ENCODE data around the gene AGBL4.

The AGBL4 gene

DNA sequence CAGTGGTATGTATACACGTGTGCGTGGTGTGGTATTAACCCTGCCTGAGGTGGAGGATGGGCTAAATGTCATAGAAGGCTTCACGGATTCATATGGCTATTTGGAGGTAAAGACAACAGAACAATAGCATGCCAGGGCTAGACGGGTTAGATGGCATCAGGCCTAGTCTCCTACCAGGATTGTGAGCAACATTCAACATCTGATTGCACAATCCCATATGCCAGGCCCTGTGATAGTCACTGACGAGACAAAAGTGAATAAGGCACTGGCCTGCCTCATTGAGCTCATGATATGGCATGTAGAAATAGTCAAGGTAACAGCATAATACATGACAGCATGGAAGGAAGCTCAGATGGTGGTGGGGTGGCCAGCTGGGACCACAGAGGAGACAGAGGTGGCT, 1079.9 kb downstream of the AGBL4 start:
- DNase-seq (ENCODE audit: low spot score): no peak

DNA sequence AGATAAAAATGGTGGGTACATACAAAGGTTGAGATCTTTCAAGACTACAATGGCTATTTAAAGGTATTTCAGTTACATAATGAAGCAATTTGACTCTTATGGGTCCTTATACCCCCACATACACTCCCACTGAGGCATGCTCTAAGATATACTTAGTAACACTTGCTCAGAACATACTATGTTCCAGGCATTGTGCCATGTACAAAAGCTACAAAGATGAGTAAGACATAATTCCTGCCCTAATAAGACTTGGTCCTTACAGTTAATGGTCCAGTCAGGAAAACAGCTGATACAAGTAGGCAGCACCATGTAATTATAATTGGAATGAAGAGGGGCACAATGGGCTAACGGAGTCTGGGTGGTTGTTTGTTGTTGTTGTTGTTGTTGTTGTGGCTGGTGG, 1080.4 kb downstream of the AGBL4 start:
- DNase-seq (ENCODE audit: low spot score): no peak

DNA sequence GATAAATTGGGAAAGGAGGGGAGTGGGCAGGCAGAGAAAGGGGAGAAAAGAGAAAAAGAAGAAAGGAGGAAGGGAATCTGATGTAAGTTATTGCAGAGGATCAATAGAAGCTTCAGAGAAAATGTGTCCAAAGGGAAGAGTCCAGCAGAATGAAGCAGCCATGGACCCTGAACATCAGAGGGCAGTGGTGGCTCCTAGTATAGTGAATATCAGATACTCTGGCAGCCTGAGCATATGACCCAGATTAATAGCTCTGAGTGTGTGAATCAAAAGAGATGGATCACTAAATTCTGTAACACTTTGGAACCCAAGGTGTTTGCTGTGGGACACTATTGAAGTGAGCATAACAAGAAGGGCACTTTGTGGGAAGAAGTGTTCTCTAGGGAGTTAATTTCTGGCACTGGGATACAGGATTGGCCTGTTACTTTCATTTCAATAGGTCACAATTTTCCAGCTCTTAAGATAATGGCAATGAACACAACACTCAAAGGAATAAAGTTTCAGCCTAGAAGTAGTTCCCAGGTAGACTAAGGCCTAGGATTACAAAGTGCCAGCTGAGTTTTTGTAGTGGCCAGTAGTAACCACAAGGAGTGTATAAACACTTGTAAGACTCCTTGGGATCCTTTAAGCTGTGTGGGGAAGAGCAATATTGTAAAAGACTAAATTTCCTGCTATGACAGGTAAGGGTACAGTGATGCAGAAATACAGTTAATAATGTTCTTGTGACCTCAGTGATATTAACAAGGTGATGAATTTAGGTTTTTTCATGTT, 1082.6 kb downstream of the AGBL4 start:
- DNase-seq (ENCODE audit: low spot score): no peak

DNA sequence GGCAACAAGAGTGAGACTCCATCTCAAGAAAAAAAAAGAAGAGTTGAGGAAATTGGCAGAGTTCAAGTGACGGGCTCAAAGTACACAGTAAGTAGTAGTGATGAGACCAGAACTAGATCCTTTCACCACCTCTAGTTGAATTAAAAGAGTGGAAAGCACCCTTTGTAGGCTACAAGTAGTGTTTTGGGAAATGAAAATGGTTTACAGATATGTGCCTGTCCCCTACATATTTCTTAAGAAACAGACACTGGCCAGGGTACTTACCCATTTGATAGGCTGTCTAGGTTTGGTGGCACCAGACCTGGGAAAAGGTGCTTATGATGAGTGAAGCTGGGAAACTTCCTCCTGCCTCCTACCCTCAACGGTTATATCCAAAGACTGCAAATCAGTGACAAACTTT, 1083.4 kb downstream of the AGBL4 start:
- DNase-seq (ENCODE audit: low spot score): no peak

DNA sequence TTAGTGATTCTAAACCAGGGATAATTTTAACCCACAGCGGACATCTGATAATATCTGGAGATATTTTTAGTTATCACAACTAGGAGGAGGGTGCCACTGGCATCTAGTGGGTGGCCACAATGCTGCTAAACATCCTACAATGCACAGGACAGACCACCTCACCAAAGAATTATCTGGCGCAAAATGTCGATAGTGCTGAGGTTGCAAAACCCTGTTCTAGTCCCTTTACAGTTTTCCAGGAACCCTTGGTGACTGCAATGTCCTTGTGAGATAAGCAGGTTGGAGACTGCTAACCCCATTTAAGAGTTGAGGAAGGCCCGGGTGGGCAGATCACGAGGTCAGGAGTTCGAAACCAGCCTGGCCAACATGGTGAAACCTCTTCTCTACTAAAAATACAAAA, 1083.9 kb downstream of the AGBL4 start:
- DNase-seq (ENCODE audit: low spot score): no peak

DNA sequence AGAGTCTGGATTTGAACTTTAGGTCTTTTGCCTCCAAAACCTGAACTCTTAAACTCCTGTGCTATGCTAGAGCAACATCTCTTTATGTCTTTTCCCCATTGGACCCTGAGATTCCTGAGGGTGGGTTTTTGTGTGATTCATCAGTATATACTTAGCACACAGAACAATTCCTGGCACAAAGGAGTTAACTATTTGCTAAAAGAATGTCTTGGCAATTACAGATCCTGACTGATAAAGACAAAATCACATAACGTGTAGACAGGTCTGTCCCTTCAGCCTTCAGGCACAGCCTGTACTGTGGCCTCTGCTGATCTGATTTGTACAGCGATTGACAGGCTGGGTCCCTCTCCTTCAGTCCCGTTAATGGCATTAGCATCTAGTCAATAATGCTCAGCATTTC, 1084.7 kb downstream of the AGBL4 start:
- DNase-seq (ENCODE audit: low spot score): peak; percentile 39

DNA sequence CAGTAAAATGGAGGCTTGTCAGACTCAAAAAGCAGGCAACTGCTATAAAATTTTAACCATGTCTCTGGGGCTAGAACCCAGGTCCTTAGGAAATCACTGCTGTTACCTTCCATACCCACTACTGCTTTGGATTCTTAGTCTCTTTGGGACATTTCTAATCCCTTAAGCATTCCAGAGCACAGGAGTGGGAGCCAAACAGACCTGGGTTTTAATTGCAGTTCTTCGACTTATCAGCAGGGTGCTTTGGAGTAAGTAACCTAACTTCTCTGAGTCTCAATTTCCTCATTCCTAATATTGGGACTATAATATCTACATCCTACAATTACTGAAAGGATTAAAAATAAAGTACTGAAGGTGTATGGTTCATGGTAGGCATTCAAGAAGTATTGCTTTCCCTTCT, 1086.0 kb downstream of the AGBL4 start:
- no peak for DNase-seq (ENCODE audit: low spot score)

DNA sequence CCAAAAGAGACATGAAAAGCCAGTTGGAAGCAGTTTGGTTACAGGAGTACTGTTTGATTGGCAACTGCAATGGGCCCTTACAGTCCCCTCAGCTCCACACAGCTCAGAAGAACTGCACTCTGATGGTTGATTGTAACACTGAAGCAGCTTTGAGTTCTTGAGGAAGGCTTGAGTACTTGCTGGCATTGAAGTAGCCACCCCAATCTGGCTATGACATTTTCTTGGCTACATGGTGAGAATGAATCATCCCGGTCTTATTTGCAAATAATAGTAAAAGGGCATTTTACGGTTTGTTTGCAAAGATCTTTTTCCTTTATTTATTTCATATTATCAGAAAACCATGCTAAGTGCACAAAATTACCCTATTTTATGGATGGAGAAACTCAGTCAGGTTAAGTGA, 1087.3 kb downstream of the AGBL4 start:
- DNase-seq (ENCODE audit: low spot score): no peak

DNA sequence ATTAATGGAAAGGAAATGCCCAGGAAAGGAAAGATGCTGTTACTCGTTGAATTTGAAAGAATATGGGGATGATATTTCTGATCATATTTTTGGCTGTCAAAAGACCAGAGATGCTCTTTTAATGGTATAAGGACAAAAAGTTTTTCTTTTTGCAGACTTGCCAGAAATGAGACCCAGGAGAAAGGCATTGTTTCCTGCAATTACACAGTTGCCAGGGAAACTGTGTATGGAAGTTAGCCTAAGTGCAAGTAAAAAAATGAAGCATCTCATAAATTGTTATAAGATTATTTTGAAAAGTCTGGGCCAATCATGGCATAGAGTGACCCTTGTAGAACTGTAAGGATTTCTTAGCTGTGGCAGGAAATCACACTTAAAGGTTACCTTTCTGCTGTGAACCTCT, 1091.4 kb downstream of the AGBL4 start:
- no peak for DNase-seq (ENCODE audit: low spot score)

DNA sequence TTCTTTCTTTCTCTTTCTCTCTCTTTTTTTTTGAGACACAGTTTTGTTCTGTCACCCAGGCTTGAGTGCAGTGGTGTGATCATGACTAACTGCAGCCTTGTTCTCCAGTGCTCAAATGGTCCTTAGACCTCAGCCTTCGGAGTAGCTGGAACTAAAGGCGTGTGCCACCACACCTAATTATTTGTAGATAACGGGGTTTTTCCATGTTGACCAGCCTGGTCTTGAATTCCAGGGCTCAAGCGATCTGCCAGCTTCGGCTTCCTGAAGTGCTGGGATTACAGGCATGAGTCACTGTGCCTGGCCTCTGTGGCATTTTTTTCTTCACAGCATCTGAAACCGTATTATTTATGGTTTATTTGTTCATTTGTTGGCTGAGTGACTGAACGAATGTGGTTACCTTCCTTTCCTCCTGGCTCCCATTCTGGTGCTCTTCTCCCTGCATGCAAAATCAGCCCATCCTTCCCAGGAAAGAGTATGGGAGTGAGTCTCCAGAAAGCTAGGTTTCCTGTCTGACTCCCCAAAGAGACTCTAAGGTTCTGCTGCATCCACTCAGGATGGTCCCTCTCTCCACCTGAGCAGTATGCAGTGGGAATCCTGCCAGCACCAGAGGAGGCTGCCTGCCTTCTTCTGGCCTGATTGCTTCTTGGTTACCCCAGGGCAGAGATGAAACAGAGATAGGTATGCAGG, 1092.1 kb downstream of the AGBL4 start:
- DNase-seq (ENCODE audit: low spot score): peak; percentile 85

DNA sequence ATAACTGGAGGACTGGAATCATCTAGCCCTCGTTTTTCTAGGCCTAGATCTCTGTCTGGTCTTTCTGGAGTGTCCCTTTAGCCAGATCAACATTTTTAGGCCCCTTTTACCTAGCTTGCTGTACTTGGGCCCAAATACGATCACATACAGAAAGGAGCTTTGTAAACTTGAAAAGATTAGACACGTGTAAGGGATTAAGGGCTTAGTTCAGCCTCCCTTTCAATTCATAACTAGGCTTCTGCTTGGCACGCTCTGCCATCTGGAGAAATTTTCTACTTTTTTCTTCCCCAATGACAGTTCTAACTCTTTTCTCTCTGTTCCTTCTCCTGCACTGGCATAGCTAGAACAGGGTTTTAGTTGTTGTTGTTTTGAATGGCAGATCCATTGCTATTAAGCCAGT, 1093.7 kb downstream of the AGBL4 start:
- DNase-seq (ENCODE audit: low spot score): no peak

DNA sequence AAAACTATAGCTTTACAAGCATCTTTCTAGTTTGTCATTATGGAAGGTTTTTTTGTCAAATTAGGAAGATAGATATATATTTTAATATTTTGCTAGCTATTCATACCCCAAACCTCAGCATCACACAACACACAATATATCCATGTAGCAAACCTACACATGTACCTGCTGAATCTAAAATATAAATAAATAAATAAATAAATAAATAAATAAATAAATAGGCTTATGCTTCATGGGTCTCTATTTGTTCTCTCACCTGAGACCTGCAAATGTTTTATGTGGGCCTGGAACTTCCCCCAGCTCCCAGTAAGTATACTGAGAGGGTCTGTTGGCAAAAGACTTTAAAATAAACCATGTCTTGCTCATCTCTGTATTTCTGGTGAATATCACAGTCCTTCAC, 1099.7 kb downstream of the AGBL4 start:
- no peak for DNase-seq (ENCODE audit: low spot score)

DNA sequence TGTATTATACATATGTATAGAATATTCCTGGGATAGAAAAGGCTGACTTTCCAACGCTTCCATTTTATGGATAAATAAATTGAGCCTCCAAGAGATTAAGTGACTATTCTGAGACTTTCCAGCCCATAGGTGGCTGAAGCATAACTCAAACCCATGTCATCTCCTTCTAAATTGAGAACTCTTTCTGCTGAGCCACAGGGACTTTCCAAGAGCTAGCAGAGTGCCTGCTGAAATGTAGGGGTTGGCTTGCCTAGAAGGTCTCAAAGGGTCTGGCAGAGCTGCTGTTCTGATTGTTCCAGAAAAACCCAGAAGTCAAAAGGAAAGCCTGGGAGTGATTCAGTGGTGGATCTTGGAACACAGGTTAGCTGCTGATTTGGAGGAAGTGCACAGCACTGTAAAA, 1100.6 kb downstream of the AGBL4 start:
- DNase-seq (ENCODE audit: low spot score): no peak

DNA sequence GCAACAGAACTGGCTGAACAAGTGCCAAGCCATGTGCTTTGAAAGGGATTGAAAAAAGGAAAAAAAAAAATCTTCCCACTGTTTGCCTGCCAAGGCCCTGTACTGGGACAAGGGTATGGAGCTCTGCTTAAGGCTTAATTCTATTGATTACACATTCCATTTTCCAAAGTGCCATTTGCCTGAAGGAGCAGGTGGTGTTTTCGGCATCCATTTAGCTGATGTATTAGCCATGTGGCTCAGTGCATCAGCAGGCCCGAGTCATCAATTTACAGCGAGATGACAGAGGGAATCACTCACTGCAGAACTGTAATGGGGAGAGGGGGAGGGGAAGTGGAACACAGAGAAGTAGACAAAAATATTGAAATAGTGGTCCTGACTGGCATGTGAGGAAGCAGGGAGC, 1102.9 kb downstream of the AGBL4 start:
- DNase-seq (ENCODE audit: low spot score): peak; percentile 20

DNA sequence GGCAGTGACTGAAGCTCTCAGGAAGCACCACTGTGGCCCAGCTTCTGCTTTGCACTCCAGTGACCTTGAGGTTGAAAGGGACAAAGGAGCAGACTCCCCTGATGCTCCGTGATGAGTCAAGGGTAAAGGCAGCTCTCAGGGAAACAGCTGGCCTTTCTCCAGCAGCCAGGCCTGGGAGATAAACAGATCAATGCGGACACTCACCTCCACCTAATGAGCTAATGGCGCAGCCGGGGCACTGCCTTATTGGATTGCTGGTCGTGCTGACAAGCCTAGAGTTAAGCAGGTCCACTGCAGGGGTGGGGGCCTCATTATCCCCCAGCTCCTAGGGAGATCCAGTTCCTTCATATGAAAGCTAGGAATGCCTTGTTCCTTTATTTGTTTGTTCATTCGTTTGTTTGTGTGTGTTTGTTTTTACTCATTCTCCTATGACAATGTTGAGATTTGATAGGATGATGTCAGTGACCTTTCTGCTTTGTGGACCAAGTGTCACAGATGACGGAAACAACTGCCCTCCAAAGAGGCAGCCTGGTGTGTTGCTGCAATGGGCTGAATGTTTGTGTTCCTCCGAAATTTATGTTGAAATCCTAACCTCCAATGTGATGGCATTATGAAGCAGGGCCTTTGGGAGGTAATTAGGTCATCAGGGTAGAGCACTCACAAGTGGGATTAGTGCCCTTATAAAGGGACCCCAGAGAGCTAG, 1105.7 kb downstream of the AGBL4 start:
- DNase-seq (ENCODE audit: low spot score): peak; percentile 54

DNA sequence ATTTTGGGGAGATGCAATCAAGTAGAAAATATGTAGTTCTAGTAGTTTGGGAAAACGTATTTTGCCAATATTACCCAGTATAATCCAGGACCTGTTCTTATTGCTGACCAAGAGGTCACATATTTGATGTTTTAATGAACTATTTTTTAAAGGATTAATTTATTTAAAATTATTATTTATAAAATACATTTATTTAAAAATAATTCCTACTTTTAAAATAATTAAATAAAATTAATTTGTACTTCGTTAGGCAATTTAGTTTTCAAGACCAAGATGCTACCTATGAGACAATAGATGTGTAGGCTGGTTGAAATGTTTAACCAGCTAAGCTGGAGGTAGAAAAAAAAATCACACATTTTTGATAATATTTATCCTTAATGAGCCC, 1106.7 kb downstream of the AGBL4 start:
- DNase-seq (ENCODE audit: low spot score): no peak

DNA sequence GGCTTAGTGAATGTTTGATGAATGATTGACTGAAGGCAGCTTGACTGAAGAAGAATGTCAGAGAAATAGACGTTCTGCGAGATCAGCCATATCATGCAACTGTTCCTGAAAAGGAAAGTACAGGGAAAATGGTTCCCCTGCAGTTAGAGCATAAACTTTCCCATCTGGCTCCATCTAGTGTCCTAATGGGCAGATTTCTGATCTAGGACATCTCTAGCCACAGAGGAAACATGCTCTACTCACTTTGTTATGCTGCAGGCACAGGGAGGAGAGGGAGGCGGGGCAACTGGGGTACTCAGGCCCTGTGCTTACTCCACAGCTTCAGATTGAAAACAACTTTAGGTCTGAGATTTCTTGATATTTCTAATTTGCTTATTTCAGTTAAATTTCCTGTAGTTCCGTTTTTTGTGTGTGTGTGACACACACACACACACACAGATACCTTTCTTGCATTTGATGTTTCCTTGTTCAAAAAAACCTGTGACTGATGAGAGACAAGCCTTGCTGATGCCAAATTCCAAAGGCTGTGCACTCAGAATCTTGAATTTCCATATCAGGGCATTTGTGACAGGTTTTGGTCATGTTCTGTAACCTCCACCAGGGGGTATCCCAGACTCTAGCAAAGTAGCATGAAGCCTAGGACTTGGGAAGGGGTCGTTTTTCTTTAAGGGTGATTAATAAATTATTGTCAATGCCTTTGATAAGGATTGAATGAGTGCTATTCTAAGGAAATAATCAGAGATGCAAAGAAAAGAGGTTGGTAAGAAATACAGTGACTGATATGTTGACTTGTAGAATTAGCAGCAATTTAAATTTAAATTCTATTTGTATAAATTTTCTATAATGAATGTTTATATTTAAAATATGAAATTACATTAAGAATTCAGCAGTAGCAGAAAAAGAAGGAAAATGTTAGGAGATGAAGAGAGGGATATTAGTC, 1107.4 kb downstream of the AGBL4 start:
- peak; percentile 86 for DNase-seq (ENCODE audit: low spot score)

DNA sequence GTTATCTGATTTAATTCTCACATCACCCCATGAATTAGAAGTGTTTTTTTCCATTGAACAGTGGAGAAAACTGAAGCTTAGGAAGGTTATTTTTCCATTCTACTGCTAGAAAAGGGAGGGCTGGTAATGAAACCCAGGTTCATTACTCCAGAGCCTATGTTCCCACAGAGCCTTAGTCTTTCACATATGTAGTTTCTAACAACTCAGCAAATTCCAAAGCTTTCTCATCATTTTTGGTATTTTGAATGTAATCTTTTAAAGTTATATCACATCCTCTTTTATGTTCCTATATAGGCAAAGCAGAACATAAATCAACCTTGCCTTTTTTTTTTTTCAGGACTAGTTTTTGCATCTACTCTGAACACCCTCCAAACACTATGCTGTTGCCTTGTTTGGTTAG, 1115.1 kb downstream of the AGBL4 start:
- no peak for DNase-seq (ENCODE audit: low spot score)

DNA sequence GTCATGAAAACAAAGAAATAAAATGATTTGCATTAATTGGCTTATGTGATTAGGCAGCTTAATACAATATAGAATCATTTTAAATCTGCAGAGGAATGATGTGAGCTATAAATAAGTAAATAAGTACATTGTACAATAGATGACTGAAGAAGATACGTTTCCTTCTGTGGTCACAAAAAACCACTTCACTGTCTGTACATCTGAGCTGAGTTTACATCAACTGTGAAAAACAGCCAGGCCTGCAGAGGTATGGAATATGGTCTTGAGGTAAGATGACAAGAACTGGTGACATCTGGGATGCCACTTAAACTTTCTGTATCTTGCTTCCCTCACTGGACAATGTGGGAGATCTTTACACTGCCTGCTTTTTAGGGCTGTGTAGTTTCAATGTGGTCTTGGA, 1117.0 kb downstream of the AGBL4 start:
- no peak for DNase-seq (ENCODE audit: low spot score)

DNA sequence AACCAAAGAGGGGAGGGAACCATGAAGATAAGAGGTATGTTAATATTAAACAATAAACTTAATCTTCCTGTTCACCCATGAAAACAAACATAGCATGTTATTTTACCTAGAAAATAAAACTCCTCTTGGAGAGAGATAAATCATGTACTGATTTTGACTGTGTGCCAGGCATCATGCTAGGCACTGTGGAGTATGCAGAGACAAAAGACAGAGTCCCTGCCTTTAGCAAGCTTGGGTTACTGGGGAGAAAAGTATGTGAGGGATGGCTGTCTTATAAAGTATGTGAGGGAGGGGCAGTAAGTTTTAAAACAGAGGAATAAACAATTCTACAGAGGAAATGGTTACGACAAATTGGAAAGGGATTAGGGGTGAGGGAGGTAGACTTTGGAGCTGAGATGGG, 1117.6 kb downstream of the AGBL4 start:
- DNase-seq (ENCODE audit: low spot score): no peak

DNA sequence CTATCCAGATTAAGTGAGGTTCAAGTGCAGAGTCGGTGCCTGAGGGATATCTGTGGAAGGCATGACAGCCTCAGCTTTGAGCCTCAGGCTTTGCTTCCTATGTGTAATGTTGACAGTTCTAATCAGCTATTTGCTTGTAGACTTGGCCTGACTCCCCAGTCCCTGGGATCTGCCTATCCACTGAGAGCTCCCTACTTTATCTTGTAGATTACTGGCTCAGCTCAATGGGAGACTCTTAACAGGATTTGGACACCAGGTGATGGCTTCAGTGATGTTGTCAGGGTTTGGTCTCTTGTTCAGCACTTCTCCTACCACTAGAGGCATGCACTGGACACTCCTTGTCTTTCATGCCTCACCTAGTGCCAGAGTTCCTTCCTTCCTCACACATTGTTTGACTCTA, 1120.5 kb downstream of the AGBL4 start:
- DNase-seq (ENCODE audit: low spot score): no peak

DNA sequence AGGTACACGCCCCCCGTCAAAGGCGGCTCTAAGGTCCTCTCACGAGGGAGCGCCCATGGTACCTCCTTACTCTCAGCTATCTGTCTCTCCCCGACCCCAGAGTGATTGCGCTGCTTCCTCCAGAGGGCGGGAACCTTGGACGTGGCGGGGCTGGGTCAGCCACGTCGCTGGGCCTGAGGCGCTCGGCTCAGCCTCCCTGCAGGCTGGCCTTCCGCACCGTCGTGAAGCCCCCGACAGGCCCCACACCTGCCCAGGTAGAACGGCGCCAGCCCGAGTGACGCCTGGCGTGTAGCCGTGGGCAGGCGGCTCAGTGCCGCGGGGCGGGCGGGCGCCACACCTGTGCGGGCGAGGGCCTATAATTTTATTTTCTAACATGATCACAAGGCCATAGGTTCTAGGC, 1124.9 kb downstream of the AGBL4 start:
- DNase-seq (ENCODE audit: low spot score): no peak
